RKO (cell line): ENCODE data around the gene SNAI3.

Experiments
- DNase-seq: peaks from one replicate; pipeline ENCODE4 v3.0.0-alpha.2; 2016; ENCODE audit warnings: low spot score

SNAI3 gene

DNA sequence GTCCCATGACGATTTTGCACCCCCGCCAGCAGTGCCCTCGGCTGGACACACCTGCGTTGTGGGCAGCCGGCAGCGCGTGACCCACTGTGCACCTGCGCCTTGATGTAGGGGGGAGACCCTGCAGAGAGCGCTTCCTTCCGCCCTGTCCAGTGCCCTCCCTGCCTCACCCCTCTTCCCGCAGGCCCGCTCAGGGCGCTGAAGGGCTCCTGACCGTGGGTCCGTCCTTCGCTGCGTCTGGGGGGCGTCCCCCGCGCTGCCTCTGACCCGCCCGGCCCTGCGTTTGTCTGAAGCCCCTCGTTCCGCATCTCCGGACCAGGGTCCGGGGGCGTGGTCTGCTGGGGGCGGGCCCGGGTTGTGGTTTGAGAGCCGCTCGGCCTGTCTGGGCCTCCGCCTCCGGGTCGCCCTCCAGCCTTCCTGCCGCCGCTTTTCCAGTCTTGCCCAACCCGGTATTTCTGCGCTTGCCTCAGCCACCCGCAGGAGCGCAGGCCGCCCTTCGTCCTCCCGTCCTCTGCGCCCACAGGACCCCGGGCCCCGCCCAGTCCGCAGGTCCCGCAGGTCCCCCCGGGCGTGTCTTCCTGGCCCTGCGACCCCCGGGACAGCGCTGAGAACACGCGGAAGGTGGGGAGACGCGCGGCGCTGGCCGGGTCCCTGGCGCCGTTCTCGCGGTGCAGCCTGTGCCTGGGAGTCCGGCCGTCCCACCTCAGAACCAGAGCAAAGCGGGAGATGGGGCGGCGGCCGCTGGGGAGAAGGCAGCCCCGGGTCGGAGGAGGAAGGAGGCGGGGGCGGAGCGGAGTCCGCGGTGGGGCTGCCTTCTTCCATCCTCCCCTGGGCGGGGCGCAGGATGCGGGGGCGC is 51.9 kb downstream of the SNAI3 start:
- DNase-seq = peak; percentile 36

DNA sequence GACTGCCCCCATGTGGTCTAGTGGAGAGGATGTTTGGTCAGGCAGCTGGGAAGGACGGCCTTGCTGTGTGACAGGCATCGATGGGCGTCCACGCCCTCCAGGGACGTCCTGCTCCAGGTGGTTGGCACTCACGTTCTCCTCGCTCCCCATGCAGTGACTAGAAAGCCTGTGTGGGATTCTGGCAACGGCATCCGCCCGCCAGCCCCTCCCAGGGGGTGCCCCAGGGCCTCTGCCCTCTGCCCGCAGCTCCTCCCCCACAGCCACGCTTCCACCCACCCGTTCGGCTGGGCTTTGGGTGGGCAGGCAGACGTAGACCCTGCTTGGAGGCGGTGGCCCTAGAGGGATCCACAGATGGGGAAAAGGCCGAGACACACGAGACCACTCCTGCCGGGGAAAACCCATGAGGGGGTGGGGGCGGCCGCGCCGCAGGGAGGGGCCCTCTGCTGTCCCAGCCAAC is 52.6 kb downstream of the SNAI3 start:
- DNase-seq = peak; percentile 50

DNA sequence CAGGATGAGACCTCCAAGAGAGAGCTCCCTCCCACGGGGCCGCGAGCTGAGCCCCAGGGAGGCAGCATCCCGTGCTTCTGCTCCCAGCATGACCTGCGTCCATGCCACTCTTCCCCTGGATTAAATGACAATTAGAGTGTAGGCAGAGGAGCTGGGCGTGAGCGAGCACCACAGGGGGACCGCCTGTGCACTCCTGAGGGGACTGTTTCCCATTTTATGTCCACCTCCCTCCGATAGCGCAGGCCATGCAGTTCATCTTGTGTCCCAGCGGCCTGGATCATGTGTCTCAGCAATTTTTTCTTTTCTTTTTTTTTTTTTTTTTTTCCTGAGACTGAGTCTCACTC is 53.7 kb downstream of the SNAI3 start:
- no peak for DNase-seq

DNA sequence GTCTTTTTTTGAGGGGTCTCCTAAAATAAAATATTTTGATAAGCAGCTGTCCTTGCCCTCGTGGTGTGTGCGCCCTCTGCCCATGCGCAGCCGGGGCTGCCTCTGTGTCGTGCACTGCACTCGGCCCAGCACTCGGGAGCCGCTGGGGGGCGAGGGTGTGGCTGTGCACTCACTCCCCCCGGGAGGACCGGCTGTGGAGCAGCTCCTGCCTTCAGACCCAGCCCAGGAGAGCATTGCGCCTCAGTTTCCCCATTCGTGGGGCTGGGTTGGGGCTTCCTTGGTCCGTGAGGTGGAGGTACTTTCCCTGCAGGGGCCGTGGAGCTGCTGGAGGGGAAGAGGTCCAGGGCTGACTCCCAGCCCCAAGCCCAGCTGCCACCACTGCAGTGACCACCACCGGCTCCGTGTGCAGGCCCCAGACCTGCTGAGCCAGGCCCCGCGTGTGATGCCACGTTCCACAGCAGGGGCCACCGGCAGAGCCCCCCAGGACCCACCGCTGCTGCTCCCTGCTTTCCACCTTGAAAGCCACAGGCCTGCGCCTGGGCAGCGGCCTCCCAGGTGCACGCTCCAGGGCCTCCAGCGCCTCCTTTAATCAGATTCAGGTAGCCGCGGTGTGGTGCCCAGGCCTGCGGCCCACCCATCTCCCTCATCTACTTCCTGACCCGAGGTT is 54.3 kb downstream of the SNAI3 start:
- DNase-seq = no peak

DNA sequence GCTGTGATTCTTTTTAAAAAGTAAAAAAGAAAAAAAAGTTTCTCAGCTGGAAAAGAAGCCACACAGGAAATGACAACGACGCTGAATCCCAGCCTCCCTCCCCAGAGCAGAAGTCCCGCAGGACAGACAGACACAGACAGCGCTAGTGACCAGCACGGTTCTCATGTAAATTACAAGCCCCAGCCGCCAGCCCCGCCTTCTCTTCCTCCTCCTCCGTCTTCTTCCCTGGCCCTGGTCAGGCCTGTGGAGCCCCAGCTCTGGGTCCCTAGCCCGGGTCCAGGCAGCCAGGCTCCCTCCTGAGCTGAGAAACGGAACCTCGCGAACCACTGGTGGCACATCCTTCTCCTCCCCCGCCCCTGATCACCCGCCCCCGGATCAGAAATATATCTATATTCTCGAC is 54.9 kb downstream of the SNAI3 start:
- no peak for DNase-seq

DNA sequence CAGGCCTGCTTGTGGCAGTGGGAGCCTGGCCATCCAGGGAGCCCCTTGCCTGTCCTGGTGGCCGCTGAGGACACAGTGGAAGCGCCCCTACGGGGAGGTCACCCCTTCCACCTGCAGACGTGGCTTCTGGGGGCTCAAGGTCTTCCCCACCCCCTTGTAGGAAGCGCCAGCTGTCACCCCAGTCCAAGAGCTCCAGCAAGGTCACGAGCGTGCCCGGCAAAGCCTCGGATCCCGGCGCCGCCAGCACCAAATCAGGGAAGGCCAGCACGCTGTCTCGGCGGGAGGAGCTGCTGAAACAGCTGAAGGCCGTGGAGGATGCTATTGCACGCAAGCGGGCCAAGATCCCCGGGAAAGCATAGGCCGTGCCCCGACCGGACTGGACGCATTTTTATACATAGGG is 55.4 kb downstream of the SNAI3 start:
- DNase-seq = no peak

DNA sequence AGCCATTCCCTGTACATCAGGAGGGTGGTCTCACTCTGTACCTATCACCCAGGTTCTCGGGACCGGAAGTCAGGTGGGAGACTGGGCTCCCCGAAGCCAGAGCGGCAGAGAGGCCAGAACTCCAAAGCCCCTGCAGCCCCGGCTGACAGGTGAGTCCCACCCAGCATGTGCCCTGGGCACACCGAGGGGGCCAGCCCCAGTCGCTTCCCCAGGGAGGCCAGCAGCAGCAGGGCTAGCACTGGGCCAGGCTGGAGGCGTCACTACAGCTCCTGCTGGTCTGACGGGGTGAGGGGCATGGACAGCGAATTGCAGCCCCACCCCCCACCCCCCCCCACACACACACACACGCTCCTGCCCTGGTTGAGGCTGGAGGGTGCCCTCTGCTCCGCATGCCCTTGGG is 55.9 kb downstream of the SNAI3 start:
- no peak for DNase-seq

DNA sequence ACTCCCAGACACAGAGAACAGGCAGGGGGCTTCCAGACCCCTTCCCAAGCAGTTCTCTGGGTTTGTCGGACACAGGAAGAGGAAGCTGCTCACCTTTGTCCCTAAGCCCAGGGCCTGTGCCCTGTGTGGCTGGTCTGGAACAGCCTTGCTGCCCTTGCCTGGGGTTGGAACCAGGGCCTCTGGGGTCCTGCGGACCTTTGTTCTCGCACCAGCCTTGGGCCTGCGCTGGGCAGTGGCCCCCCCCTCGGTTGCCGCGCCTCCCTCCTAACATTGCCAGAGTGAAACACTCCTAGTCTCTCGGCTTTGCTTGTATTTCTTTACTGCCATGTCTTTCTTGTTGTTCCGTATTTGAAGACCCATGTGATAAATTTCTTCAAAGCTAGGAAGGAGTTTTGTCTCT is 56.5 kb downstream of the SNAI3 start:
- no peak for DNase-seq

DNA sequence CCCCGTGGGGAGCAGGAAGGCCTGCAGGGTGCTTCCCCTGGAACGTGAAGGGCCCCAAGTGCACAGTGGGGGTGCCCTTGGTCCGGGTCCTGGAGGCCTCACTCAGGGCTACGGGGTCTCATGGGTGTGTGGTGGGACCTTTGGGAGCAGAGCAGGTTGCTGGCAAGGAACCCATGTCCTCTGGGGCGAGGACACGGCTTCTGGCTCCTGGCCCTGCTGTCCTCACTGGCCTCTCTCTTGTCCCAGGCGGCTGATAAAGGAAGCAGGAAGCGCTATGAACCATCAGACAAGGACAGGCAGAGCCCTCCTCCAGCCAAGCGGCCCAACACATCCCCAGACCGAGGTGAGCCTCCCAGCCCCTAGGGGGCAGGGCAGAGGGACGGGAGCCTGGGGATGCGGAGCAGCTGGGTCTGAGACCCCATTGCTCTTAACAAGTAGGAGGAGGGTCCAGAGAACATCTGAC is 57.8 kb downstream of the SNAI3 start:
- DNase-seq = peak; percentile 31
